ENCODE results near the gene FASTKD3.

Gene FASTKD3

GRCh38 chr5:7849681-7850394 lies 19.0 kb downstream of the FASTKD3 start:
- no peak for DNase-seq (ENCODE audit: low spot score)

- no peak for DNase-seq (ENCODE audit: low spot score)
Measured at GRCh38 chr5:7848296-7848695, 20.5 kb downstream of the FASTKD3 start.

- no peak for DNase-seq (ENCODE audit: low spot score)
Measured at GRCh38 chr5:7846327-7846726, 22.5 kb downstream of the FASTKD3 start.

DNA sequence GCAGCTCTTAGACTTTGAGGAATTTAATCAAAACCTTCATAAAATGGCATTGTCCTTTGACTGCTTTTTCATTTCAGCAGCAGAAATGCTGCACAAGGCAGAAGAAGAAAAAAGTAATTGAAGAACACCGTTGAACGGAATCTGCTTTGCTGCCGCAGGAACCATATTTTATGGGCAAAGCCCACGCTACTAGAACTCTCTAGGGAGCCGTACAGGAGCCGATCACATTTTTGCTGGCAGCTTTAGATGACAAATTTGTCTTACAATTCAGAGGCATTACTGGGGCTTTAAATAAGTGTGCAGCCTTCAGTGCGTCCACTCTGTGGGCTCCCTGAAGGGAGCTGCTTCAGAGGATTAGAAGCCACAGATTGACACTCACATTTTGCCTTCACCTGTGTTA lies 23.3 kb downstream of the FASTKD3 start:
- DNase-seq (ENCODE audit: low spot score) = no peak

GRCh38 chr5:7844901-7845300 lies 23.9 kb downstream of the FASTKD3 start:
- DNase-seq (ENCODE audit: low spot score) = no peak

GRCh38 chr5:7842531-7842930 lies 26.3 kb downstream of the FASTKD3 start:
- no peak for DNase-seq (ENCODE audit: low spot score)

- DNase-seq (ENCODE audit: low spot score) = no peak
Measured at GRCh38 chr5:7837403-7837802, 31.4 kb downstream of the FASTKD3 start.

DNA sequence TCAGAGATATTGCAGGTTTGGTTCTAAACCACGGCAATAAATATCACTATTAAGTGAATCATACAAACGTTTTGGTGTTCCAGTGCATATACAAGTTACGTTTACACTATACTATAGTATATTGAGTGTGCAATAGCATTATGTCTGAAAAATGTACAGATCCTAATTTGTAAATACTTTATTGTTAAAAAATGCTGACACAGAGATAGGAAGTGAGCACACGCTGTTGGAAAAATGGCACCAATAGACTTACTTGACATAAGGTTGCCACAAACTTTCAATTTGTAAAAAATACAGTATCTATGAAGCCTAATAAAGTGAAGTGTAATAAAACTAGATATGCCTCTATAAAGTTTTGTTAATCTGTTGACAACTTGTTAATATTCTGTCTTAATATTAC lies 33.8 kb downstream of the FASTKD3 start:
- no peak for DNase-seq (ENCODE audit: low spot score)

DNA sequence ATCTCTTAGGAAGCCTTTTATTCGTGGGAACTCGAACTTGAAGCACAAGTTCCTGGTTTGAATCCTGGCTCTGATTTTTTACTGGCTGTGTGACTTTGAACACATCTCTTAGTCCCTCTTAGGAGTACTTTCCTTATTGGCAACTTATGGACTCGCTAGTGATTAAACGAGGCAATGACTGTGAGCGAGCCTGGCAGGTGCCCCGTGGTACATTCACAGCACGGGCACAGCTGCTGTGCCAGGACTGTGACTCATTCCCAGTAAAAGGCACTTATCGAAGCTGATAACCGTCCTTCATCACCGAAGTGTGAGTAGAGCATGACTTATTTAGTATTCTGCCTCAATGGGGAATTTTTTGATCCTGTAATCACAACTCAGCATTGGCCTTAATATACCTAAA lies 40.6 kb downstream of the FASTKD3 start:
- peak; percentile 16 for DNase-seq (ENCODE audit: low spot score)

GRCh38 chr5:7827610-7828009 lies 41.2 kb downstream of the FASTKD3 start:
- DNase-seq (ENCODE audit: low spot score) = no peak

GRCh38 chr5:7825630-7826029 lies 43.2 kb downstream of the FASTKD3 start:
- DNase-seq (ENCODE audit: low spot score) = no peak

DNA sequence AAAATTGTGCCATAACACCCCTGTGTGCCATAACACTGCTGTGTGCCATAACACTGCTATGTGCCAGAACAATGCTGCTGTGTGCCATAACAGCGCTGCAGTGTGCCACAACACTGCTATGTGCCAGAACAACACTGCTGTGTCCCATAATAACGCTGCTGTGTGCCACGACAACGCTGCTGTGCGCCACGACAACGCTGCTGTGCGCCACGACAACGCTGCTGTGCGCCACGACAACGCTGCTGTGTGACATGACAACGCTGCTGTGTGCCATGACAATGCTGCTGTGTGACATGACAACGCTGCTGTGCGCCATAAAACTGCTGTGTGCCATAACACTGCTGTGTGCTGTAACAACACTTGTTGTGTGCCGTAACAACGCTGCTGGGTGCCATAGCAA lies 43.8 kb downstream of the FASTKD3 start:
- no peak for DNase-seq (ENCODE audit: low spot score)

- no peak for DNase-seq (ENCODE audit: low spot score)
Measured at GRCh38 chr5:7823594-7823993, 45.2 kb downstream of the FASTKD3 start.

DNA sequence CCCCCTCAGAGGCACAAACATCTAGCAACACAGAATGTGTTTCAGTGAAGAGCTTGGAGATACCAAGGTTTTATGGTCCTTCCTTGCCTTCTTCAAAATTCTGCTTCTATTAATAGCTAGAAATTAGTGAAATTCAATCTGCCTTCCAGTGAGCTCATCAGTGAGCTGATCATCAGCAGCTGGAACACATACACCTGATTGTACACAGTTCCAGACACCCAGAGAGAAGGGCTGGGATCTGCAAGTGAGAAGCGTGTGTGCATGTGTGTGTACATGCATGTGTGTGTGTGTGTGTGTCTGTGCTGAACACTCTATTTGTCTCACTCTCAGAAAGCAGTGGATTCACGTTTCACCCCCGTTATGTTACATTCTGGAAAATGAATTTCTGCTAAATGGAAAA lies 46.4 kb downstream of the FASTKD3 start:
- DNase-seq (ENCODE audit: low spot score) = no peak

GRCh38 chr5:7816535-7816901 lies 52.3 kb downstream of the FASTKD3 start:
- no peak for DNase-seq (ENCODE audit: low spot score)

DNA sequence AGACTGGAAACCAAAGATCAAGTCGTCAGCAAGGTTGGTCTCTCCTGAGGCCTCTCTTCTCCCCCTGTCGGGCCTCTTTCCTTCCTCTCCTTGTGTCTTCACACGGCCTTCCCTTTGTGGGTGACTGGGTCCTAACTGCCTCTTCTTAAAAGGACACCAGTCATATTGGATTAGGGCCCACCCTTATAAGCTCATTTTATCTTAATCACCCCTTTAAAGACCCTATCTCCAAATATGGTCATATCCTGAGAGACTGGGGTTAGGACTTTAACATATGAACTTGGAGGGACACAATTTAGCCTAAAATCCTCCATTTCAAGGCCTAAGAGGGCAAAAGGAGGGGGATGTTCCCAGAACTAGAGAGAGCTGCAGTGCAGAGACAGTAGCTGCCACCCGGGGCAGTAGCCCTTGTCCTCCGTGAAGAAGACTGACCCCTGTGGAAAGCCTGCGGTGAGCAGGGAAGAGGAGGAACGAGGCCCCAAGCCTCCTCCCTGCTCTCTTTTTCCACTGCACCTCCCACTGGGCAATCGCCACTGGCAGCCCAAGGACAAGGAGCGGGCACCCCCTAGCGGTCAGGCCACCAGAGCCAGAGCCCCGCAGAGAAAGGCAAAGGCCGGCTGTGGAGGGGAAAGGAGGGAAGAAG lies 52.8 kb downstream of the FASTKD3 start:
- peak; percentile 62 for DNase-seq (ENCODE audit: low spot score)

DNA sequence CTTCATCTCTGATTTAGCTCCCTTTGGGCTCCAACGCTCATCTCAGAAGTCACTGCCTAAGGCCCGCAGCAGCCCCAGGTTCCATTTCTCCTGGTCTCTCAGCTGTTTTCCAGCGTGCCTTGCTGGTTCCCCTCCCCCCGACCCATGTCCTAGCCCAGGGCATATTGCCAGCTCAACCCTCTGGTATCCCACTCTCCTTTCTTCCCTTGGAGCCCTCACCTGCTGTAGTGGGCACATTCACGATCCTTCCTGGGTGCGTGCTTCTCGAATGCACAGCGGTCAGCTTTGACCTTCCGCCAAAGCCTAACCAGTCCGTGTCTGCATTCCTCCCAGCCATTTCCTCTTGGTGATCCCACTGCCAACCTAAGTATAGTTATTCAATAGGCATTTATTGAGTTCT lies 54.0 kb downstream of the FASTKD3 start:
- no peak for DNase-seq (ENCODE audit: low spot score)

- no peak for DNase-seq (ENCODE audit: low spot score)
Measured at GRCh38 chr5:7813576-7813975, 55.3 kb downstream of the FASTKD3 start.

DNA sequence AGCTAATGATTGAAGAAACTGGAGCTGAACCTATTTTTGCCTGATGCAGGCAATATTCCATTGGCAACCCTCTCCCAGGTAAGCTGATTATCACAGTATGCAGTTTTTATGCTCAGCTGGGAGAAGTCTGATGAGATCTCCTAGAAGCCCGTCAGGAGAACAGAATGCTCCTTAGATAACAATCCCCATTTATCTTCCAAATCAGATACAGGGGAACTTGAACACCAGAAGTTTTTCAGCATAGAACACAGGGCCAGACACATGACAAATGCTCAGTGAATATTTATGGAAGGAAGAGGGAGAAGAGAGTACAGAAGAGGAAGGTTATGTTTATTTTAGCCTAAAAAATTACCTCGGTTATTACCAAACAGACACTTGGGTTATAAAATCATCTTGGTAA lies 55.8 kb downstream of the FASTKD3 start:
- DNase-seq (ENCODE audit: low spot score) = no peak

- no peak for DNase-seq (ENCODE audit: low spot score)
Measured at GRCh38 chr5:7811715-7812114, 57.1 kb downstream of the FASTKD3 start.
